Subcutaneous adipose tissue (tissue), 4 donors: Measurements from ENCODE around the gene AP1AR. TPM values are rescaled to one million over a fixed set of nuclear protein-coding genes. Genes with fewer than 3 reads are reported as not detected.

Experiments used
- total RNA-seq, 4 donors: library from RNA; depleted of rRNA; stranded (reverse); fragments of >200 nt; gene quantifications; one replicate each; pipeline ENCODE4 v1.1.0, GENCODE V29; 2016
- TF ChIP-seq, protein P1 (sequence below): fragments of 450-650 bp; IDR thresholded peaks from one replicate; pipeline ENCODE4 v1.5.1; 2016; ENCODE audit warnings: low read depth, mild to moderate bottlenecking, control low read depth, antibody characterized with exemption, moderate library complexity

AP1AR gene
- total RNA-seq, 4 donors from 2014 or later: 17.2 to 24.1 (median 20.8) TPM

DNA sequence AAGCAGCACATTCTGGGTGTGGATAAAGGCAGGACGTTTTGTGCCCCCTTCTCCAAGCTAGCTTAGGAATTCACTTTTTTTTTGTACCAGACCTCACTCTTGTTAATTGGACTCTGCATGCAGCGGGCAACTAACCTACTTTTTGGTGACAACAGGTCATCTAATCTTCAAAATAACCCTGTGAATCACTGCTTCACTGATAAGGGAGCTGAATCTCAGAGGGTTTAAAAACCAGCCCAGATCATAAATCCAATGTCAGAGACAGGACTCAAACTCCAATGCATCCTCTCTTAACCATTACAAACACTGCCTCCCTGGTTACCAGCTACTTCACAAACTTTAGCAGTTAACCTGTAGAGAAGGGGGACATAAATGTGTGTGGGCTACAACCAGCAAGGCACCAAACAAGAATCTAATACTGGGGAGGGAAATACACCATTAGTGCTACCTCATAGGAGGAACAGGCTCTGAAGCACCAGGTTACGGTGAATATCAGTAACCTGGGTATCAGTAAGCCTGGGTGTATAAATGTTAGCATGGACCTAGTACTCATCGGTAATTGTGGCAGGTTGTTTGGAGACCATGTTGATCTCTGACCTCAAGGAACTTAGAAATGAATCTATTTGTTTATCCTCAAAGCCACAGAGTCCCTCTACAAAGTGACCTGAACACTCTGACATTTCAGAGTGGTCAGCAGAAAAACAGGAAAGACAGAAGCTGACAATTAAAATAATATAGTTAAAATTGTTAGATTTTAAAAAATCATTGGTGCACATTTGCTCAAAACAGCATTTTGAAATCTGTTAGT lies 51.5 kb downstream of the AP1AR start:
- TF ChIP-seq, protein P1, sequence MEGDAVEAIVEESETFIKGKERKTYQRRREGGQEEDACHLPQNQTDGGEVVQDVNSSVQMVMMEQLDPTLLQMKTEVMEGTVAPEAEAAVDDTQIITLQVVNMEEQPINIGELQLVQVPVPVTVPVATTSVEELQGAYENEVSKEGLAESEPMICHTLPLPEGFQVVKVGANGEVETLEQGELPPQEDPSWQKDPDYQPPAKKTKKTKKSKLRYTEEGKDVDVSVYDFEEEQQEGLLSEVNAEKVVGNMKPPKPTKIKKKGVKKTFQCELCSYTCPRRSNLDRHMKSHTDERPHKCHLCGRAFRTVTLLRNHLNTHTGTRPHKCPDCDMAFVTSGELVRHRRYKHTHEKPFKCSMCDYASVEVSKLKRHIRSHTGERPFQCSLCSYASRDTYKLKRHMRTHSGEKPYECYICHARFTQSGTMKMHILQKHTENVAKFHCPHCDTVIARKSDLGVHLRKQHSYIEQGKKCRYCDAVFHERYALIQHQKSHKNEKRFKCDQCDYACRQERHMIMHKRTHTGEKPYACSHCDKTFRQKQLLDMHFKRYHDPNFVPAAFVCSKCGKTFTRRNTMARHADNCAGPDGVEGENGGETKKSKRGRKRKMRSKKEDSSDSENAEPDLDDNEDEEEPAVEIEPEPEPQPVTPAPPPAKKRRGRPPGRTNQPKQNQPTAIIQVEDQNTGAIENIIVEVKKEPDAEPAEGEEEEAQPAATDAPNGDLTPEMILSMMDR: no peak

DNA sequence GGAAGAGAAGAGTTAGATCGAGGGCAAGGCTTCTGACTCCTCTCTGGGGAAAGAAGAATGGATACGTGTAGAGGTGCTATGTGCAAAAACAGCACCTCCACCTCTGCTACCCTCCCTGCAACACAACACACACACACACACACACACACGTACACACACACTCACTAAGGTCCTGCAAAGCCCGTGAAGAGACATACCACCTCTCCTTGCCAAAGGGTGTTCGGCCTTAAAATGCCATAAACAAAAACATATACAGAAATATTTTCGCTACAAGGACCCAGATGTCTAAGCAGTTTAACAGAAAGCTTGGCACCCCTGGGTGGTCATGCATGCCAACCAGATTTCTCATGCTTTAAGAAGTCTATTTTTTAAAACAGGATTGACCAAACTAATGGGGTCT lies 52.6 kb downstream of the AP1AR start:
- TF ChIP-seq, protein P1: no peak

DNA sequence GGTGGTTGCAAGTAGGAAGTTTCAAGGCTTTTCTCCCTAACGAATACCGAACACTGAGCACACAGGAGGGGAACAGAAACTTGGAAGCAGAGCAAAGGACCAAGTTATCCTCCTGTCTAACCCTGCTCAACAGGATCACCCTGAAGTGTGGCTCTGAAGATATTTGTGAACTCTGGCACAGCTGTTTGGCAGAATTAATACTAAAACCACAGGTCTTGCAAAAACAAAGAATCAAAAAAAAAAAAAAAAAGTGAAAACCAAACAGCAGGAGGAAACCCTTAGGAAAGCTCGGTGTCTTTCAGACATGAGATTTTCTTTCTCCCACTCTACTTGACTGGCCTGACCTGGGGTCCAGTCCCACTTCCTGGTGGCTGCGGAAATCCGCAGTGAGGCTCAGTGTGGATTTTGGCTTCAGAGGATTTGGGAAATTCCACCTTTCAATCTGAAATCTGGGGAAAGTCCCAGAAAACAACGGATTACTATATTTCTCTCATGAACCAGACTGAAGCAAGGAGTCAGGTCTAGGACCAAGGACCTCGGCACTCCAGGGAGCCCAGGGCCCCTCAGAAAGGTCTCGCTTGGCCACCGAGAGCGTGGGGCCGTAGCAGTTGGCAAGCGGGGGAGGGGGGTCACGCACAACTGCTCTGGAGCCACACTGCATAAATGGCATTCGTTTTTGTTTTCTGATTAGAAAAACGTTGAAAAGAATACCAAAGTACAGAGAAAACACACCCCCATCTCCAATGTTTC lies 53.2 kb downstream of the AP1AR start:
- TF ChIP-seq, protein P1: no peak

DNA sequence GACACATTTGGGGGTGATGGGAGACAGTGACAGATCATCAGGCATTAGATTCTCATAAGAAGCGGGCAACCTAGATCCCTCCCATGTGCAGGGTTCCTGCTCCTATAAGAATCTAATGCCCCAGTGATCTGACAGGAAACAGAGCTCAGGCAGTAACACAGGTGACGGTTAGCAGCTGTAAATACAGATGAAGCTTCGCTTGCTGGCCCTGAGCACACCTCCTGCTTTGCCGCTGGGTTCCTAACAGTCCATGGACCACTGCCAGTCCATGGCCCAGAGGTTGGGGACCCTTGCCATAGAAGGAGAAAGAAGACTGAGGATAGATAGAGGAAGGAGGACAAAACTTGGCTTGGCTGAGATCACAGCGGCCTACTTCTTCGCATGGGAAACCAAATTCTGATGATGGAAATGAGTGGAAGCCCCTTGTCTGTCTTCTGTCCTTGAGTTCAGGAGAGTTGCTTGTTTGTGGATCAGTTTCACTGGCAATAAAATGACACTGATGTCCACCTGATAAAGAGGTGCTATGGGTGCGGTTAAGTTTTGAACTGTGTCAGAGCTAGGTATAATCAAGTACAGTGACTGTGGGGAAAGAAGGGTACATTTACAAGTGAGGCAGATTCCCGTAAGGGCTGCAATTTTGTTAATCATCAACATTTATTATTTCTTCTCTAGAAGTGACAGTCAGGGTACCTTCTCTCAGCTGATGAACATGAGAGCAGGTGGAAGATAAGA lies 55.8 kb downstream of the AP1AR start:
- TF ChIP-seq, protein P1: no peak

DNA sequence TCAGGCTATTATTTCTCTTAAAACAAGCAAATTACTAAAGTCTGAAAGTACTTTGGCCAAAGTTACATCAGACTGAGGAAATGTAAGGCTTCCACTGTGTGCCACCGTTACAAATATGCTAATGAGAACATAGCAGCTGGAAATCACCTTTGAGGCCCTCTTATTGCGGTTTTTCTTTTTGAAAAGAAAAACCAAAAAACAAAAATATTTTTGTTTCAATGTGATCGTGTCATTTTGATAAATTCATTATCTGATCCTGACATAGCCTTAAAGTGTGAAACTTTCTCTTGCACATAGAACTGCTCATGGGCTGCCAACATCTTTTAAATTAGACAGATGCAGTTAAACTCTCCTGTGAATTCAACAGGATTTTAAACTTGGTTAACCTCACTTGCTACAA lies 56.9 kb downstream of the AP1AR start:
- TF ChIP-seq, protein P1: no peak

DNA sequence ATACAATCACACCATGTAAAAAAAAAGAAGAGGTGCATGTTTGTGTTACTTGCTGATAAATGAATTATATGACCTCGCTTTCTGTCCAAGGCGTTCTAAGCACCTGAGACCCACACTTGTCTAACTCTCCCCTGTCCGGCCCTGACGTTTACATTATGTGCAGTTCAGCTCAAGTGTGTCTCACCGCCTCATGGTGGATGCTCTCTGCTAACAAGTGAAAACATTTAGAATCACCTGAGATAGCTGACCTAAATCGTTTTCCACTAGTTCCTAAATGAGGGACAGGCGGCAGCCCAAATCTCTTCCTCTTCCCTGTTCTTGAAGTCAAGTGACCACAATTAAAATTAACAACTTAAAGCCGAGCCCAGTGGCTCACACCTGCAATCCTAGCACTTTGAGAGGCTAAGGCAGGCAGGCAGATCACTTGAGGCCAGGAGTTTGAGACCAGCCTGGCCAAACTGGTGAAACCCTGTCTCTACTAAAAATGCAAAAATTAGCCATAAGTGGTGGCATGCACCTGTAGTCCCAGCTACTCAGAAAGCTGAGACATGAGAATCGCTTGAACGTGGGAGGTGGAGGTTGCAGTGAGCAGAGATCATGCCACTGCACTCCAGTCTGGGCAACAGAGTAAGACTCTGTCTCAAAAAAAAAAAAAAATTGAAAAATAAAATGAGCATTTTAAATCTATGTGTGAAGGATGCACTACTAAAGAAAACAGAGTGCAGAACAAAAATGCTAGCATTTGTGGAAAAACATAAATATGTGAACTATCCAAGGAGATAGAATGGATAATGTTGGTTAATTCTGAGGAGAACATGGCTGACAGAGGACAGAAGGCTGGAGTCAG lies 58.0 kb downstream of the AP1AR start:
- TF ChIP-seq, protein P1: no peak
